Measurements from ENCODE around the gene WNT8A.

GRCh38 chr5:138111937-138112336, 28.1 kb downstream of the WNT8A start:
- no peak for TF ChIP-seq POLR2A (IDR thresholded peaks at IDR 0.05; ENCODE audit: low read depth, low read length)
- no peak for TF ChIP-seq TAF1 (IDR thresholded peaks at IDR 0.05; ENCODE audit: borderline replicate concordance, low read depth, low read length)
